GM10248 (cell line): ENCODE measurements around the gene APOA5.

ENCODE experiments used
- CTCF ChIA-PET: fragments of 300-600 bp; sonication (Branson Sonifier 250); formaldehyde crosslinking; extraction: SDS; loops from one replicate; lab custom pipeline; 2021; ENCODE audit warnings: antibody characterized with exemption; lab: Yijun Ruan, JAX
- POLR2A ChIA-PET: fragments of 350-650 bp; sonication (Branson Sonifier 250); formaldehyde crosslinking; extraction: SDS; loops from one replicate; lab custom pipeline; 2020; ENCODE audit warnings: antibody characterized with exemption; lab: Yijun Ruan, JAX
- DNase-seq: peaks from one replicate; pipeline ENCODE4 v3.0.0; 2012; ENCODE audit errors: extremely low spot score
- TF ChIP-seq, protein P1 (sequence below): IDR thresholded peaks from 2 replicates; pipeline ENCODE4 v1.5.1; 2012; ENCODE audit warnings: mild to moderate bottlenecking, low read depth; ENCODE audit errors: extremely low read depth, missing control alignments, control extremely low read depth

The APOA5 gene

DNA sequence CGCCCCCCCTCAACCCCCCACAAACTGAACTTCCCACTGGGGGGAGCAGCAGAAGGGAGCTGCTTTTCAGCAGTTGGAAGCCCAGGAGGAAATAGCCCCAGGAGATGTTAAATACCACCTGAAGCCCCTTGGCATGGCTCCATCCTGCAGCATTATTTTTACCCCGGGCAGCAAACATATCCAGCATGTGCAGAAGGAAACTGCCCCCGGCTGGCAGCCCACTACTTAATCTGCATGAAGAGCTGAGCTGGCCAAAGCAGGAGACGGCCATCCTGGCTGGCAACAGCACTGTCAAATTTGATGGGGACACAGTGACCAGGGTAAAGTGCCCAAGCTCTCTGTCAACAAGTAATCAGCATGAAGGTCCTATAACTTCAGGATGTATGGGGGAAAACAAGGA, 50.9 kb downstream of the APOA5 start:
- TF ChIP-seq, protein P1, sequence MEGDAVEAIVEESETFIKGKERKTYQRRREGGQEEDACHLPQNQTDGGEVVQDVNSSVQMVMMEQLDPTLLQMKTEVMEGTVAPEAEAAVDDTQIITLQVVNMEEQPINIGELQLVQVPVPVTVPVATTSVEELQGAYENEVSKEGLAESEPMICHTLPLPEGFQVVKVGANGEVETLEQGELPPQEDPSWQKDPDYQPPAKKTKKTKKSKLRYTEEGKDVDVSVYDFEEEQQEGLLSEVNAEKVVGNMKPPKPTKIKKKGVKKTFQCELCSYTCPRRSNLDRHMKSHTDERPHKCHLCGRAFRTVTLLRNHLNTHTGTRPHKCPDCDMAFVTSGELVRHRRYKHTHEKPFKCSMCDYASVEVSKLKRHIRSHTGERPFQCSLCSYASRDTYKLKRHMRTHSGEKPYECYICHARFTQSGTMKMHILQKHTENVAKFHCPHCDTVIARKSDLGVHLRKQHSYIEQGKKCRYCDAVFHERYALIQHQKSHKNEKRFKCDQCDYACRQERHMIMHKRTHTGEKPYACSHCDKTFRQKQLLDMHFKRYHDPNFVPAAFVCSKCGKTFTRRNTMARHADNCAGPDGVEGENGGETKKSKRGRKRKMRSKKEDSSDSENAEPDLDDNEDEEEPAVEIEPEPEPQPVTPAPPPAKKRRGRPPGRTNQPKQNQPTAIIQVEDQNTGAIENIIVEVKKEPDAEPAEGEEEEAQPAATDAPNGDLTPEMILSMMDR: no peak
- no peak for DNase-seq
- ChIA-PET CTCF (interaction anchor here (0.9 to 4.3 kb wide), 2 partner anchors 8 to 10 kb away, joined by 3 to 40 read pairs; no protein-coding TSS in a partner anchor), POLR2A (no interaction called here)
